ENCODE measurements around the gene KRTAP4-5.
"Not testable (repeated sequence)": the region's sequence is repeated elsewhere in the genome, so short reads cannot be mapped to it uniquely, and the experiment has no call there.

KRTAP4-5 gene

GRCh38 chr17:41147531-41148204, 2.0 kb downstream of the KRTAP4-5 start:
- DNase-seq (ENCODE audit: low spot score) = no peak

GRCh38 chr17:41145261-41145660, 4.4 kb downstream of the KRTAP4-5 start:
- no peak for DNase-seq (ENCODE audit: low spot score)

- no peak for DNase-seq (ENCODE audit: low spot score)
Observed at GRCh38 chr17:41144846-41145245, 4.8 kb downstream of the KRTAP4-5 start.

- no peak for DNase-seq (ENCODE audit: low spot score)
Observed at GRCh38 chr17:41141361-41141760, 8.3 kb downstream of the KRTAP4-5 start.

GRCh38 chr17:41140360-41141131, 9.1 kb downstream of the KRTAP4-5 start, which contains the start of gene KRTAP4-6:
Gene KRTAP4-6 (minus strand): TSS chr17:41140544. CDS start chr17:41140487, 57 bp downstream.
- peak; percentile 54 for DNase-seq (ENCODE audit: low spot score)

- not testable (repeated sequence) for DNase-seq (ENCODE audit: low spot score)
Observed at GRCh38 chr17:41139865-41140264, 9.8 kb downstream of the KRTAP4-5 start.

GRCh38 chr17:41133880-41134735, 15.5 kb downstream of the KRTAP4-5 start:
- no peak for DNase-seq (ENCODE audit: low spot score)

- no peak for DNase-seq (ENCODE audit: low spot score)
Observed at GRCh38 chr17:41131979-41132378, 17.6 kb downstream of the KRTAP4-5 start.

GRCh38 chr17:41127371-41127770, 22.3 kb downstream of the KRTAP4-5 start:
- DNase-seq (ENCODE audit: low spot score) = no peak

GRCh38 chr17:41126412-41126811, 23.2 kb downstream of the KRTAP4-5 start:
- DNase-seq (ENCODE audit: low spot score) = no peak

GRCh38 chr17:41125064-41125463, 24.6 kb downstream of the KRTAP4-5 start:
- DNase-seq (ENCODE audit: low spot score) = no peak

- DNase-seq (ENCODE audit: low spot score) = not testable (repeated sequence)
Observed at GRCh38 chr17:41123991-41124371, 25.6 kb downstream of the KRTAP4-5 start, which contains the start of gene KRTAP4-12. Gene KRTAP4-12 (minus strand): TSS chr17:41124182. CDS start chr17:41124122, 60 bp downstream.

- not testable (repeated sequence) for DNase-seq (ENCODE audit: low spot score)
Observed at GRCh38 chr17:41123292-41123990, 26.2 kb downstream of the KRTAP4-5 start.

- DNase-seq (ENCODE audit: low spot score) = no peak
Observed at GRCh38 chr17:41121742-41122141, 27.9 kb downstream of the KRTAP4-5 start.

GRCh38 chr17:41119696-41120690, 29.6 kb downstream of the KRTAP4-5 start:
- not testable (repeated sequence) for DNase-seq (ENCODE audit: low spot score)

GRCh38 chr17:41118721-41119120, 30.9 kb downstream of the KRTAP4-5 start:
- DNase-seq (ENCODE audit: low spot score) = no peak

- not testable (repeated sequence) for DNase-seq (ENCODE audit: low spot score)
Observed at GRCh38 chr17:41117846-41118386, 31.7 kb downstream of the KRTAP4-5 start, which contains the start of gene KRTAP4-11. Gene KRTAP4-11 (minus strand): TSS chr17:41118373. CDS start chr17:41118315, 58 bp downstream.

- no peak for DNase-seq (ENCODE audit: low spot score)
Observed at GRCh38 chr17:41116297-41116696, 33.3 kb downstream of the KRTAP4-5 start.

GRCh38 chr17:41111151-41111885, 38.3 kb downstream of the KRTAP4-5 start:
- DNase-seq (ENCODE audit: low spot score) = no peak
